ENCODE measurements around the gene RBM45. TPM values are rescaled to one million over a fixed set of nuclear protein-coding genes. Genes with fewer than 3 reads are reported as not detected.

The RBM45 gene
- total RNA-seq, 2 experiments from 2014 or later, result 13.2 to 18.1 TPM

GRCh38 chr2:178110681-178111080 lies 1.6 kb upstream of the RBM45 start:
- TF ChIP-seq EZH2phosphoT487 (IDR thresholded peaks at IDR 0.05; ENCODE audit: borderline replicate concordance, low read depth, low read length) (no peak), CTCF (conservative IDR thresholded peaks at IDR 0.05; ENCODE audit: low read length) (no peak)
- Histone ChIP-seq H3K27ac (ENCODE audit: low read depth, low read length, poor library complexity, severe bottlenecking) (no peak overlapping the region), H3K79me2 (ENCODE audit: insufficient read depth, low read depth, low read length) (peaks cover 5% of the 10 kb centered on the region; the same call in 1 of the 2 replicates), H3K9me2 (ENCODE audit: insufficient read depth, low read length) (no peaks in the 10 kb centered on the region), H3K4me1 (ENCODE audit: insufficient read depth, low read length, poor library complexity, severe bottlenecking) (peaks cover 11% of the 10 kb centered on the region), H3K4me3 (ENCODE audit: low read depth, low read length, poor library complexity, severe bottlenecking) (no peak overlapping the region), H3K4me2 (ENCODE audit: low read length) (no peak overlapping the region), H3K36me3 (ENCODE audit: insufficient read depth, low read length) (no peaks in the 10 kb centered on the region; the same call in 1 of the 2 replicates), H3K9me3 (ENCODE audit: low read length) (no peaks in the 10 kb centered on the region), H2AFZ (ENCODE audit: low read length) (peak overlapping the region; percentile 36; the same call in 1 of the 2 replicates), H4K20me1 (ENCODE audit: insufficient read depth, low read length) (no peaks in the 10 kb centered on the region)
- CTCF ChIA-PET (ENCODE audit: unreplicated experiment), result no interaction called here
- POLR2A ChIA-PET, result interaction anchor here (0.7 kb wide), 1 partner anchor 304 kb away, joined by 3 read pairs; no protein-coding TSS in a partner anchor
- no peak for DNase-seq (ENCODE audit: low spot score)
- BruUV-seq (replicated peaks), result no TSS peak
- intact Hi-C loops (cut with micrococcal nuclease; ENCODE audit: unreplicated experiment), result loop anchor here (5.0 kb wide), 1 partner anchor 302 kb away; no protein-coding TSS in a partner anchor

GRCh38 chr2:178111743-178112142 lies 494 bp upstream of the RBM45 start:
- peaks cover 5% of the 10 kb centered on the region; the same call in 1 of the 2 replicates for H3K79me2 ChIP-seq (ENCODE audit: insufficient read depth, low read depth, low read length)
- peak overlapping the region; percentile 81; the same call in 1 of the 2 replicates for H2AFZ ChIP-seq (ENCODE audit: low read length)
- H3K4me3 ChIP-seq (ENCODE audit: low read depth, low read length, poor library complexity, severe bottlenecking), result peak overlapping the region; percentile 87
- H3K9me2 ChIP-seq (ENCODE audit: insufficient read depth, low read length), result no peaks in the 10 kb centered on the region
- H3K9me3 ChIP-seq (ENCODE audit: low read length), result no peaks in the 10 kb centered on the region
- peaks cover 3% of the 10 kb centered on the region for H3K36me3 ChIP-seq (ENCODE audit: insufficient read depth, low read length)
- no peak overlapping the region for H3K4me2 ChIP-seq (ENCODE audit: low read length)
- POLR2A ChIA-PET, result interaction anchor here (1.8 kb wide), 1 partner anchor 19 kb away, joined by 4 read pairs; no protein-coding TSS in a partner anchor
- H3K27ac ChIP-seq (ENCODE audit: low read depth, low read length, poor library complexity, severe bottlenecking), result no peak overlapping the region
- intact Hi-C loops (cut with micrococcal nuclease; ENCODE audit: unreplicated experiment), result loop anchor here (2.0 to 5.0 kb wide), 2 partner anchors 167 to 301 kb away; no protein-coding TSS in a partner anchor
- no peak for DNase-seq (ENCODE audit: low spot score)
- TF ChIP-seq CTCF (conservative IDR thresholded peaks at IDR 0.05; ENCODE audit: low read length) (no peak), EZH2phosphoT487 (IDR thresholded peaks at IDR 0.05; ENCODE audit: borderline replicate concordance, low read depth, low read length) (no peak)
- no TSS peak for BruUV-seq (replicated peaks)
- no peaks in the 10 kb centered on the region for H4K20me1 ChIP-seq (ENCODE audit: insufficient read depth, low read length)
- CTCF ChIA-PET (ENCODE audit: unreplicated experiment), result interaction anchor here (0.6 to 0.8 kb wide), 2 partner anchors 8 to 9 kb away, joined by 3 read pairs; no protein-coding TSS in a partner anchor
- H3K4me1 ChIP-seq (ENCODE audit: insufficient read depth, low read length, poor library complexity, severe bottlenecking), result peaks cover 11% of the 10 kb centered on the region

- TF ChIP-seq EZH2phosphoT487 (IDR thresholded peaks at IDR 0.05; ENCODE audit: borderline replicate concordance, low read depth, low read length), result no peak
- no peak for TF ChIP-seq CTCF (conservative IDR thresholded peaks at IDR 0.05; ENCODE audit: low read length)
- intact Hi-C loops (cut with micrococcal nuclease; ENCODE audit: unreplicated experiment), result loop anchor here (5.0 kb wide), 1 partner anchor 298 kb away; no protein-coding TSS in a partner anchor
Observed at GRCh38 chr2:178114462-178114861, 2.2 kb downstream of the RBM45 start.

More at GRCh38 chr2:178114462-178114861, 2.2 kb downstream of the RBM45 start:
- BruUV-seq (replicated peaks), result no TSS peak
- peaks cover 5% of the 10 kb centered on the region; the same call in 1 of the 2 replicates for H3K79me2 ChIP-seq (ENCODE audit: insufficient read depth, low read depth, low read length)
- H3K4me2 ChIP-seq (ENCODE audit: low read length), result peak overlapping the region; percentile 80
- no peak overlapping the region for H2AFZ ChIP-seq (ENCODE audit: low read length)
- H4K20me1 ChIP-seq (ENCODE audit: insufficient read depth, low read length), result no peaks in the 10 kb centered on the region
- peaks cover 18% of the 10 kb centered on the region for H3K36me3 ChIP-seq (ENCODE audit: insufficient read depth, low read length)
- POLR2A ChIA-PET, result interaction anchor here (0.6 to 1.1 kb wide), 2 partner anchors 9 to 11 kb away, joined by 3 to 4 read pairs; no protein-coding TSS in a partner anchor
- DNase-seq (ENCODE audit: low spot score), result no peak
- H3K4me3 ChIP-seq (ENCODE audit: low read depth, low read length, poor library complexity, severe bottlenecking), result no peak overlapping the region
- peaks cover 11% of the 10 kb centered on the region for H3K4me1 ChIP-seq (ENCODE audit: insufficient read depth, low read length, poor library complexity, severe bottlenecking)
- H3K27ac ChIP-seq (ENCODE audit: low read depth, low read length, poor library complexity, severe bottlenecking), result no peak overlapping the region
- H3K9me2 ChIP-seq (ENCODE audit: insufficient read depth, low read length), result no peaks in the 10 kb centered on the region
- H3K9me3 ChIP-seq (ENCODE audit: low read length), result no peaks in the 10 kb centered on the region
- CTCF ChIA-PET (ENCODE audit: unreplicated experiment), result interaction anchor here (1.2 kb wide), 1 partner anchor 14 kb away, joined by 4 read pairs; no protein-coding TSS in a partner anchor

Data from OCI-LY7 (cell line).